Measurements from ENCODE around the gene BMX.

The BMX gene

GRCh38 chrX:15570145-15570544, 69.5 kb downstream of the BMX start:
- DNase-seq (ENCODE audit: low spot score): no peak

GRCh38 chrX:15574017-15574416, 73.4 kb downstream of the BMX start:
- no peak for DNase-seq (ENCODE audit: low spot score)

GRCh38 chrX:15576019-15576418, 75.4 kb downstream of the BMX start:
- DNase-seq (ENCODE audit: low spot score): no peak

- DNase-seq (ENCODE audit: low spot score): no peak
These were observed 79.5 kb downstream of the BMX start for GRCh38 chrX:15579778-15580747.

- DNase-seq (ENCODE audit: low spot score): no peak
These were observed 93.8 kb downstream of the BMX start for GRCh38 chrX:15594371-15594770.

GRCh38 chrX:15598026-15598425, 97.4 kb downstream of the BMX start:
- no peak for DNase-seq (ENCODE audit: low spot score)

- DNase-seq (ENCODE audit: low spot score): no peak
These were observed 98.9 kb downstream of the BMX start for GRCh38 chrX:15599461-15599860.

GRCh38 chrX:15600049-15600448, 99.4 kb downstream of the BMX start:
- no peak for DNase-seq (ENCODE audit: low spot score)

GRCh38 chrX:15600745-15601144, 100.1 kb downstream of the BMX start, which contains the start of gene ACE2:
Gene ACE2 (minus strand): TSS chrX:15600960. CDS start chrX:15600911, 49 bp downstream.
- no peak for DNase-seq (ENCODE audit: low spot score)

- no peak for DNase-seq (ENCODE audit: low spot score)
These were observed 101.3 kb downstream of the BMX start for GRCh38 chrX:15601932-15602331.

GRCh38 chrX:15602761-15603160, 102.2 kb downstream of the BMX start:
- DNase-seq (ENCODE audit: low spot score): no peak

- DNase-seq (ENCODE audit: low spot score): no peak
These were observed 104.6 kb downstream of the BMX start for GRCh38 chrX:15605226-15605625.
